H9 (cell line): ENCODE measurements around the gene MYO10. TPM values are rescaled to one million over a fixed set of nuclear protein-coding genes. Genes with fewer than 3 reads are reported as not detected.
"Not testable (repeated sequence)": the region's sequence is repeated elsewhere in the genome, so short reads cannot be mapped to it uniquely, and the experiment has no call there.

ENCODE experiments used
- DNase-seq: peaks from one replicate; pipeline ENCODE4 v3.0.0-alpha.2; 2017
- H2AFZ ChIP-seq: one replicate; pipeline ENCODE4 v1.6.1; 2013; ENCODE audit warnings: mild to moderate bottlenecking, low read length, control low read depth, moderate library complexity
- H2AK5ac ChIP-seq: 2 replicates; pipeline ENCODE4 v1.6.1; 2013; ENCODE audit warnings: low read length, control low read depth, mixed read lengths; ENCODE audit not compliant: insufficient read length
- H2BK120ac ChIP-seq: one replicate; pipeline ENCODE4 v1.6.1; 2013; ENCODE audit warnings: low read depth, mild to moderate bottlenecking, low read length, control low read depth, inconsistent platforms; ENCODE audit not compliant: poor library complexity, severe bottlenecking
- H2BK12ac ChIP-seq: 2 replicates; pipeline ENCODE4 v1.6.1; 2013; ENCODE audit warnings: low read length, control low read depth, mixed read lengths, low read depth; ENCODE audit not compliant: insufficient read length
- H2BK15ac ChIP-seq: 2 replicates; pipeline ENCODE4 v1.6.1; 2013; ENCODE audit warnings: low read depth, low read length, control low read depth
- H2BK20ac ChIP-seq: one replicate; pipeline ENCODE4 v1.6.1; 2013; ENCODE audit warnings: low read depth, mild to moderate bottlenecking, low read length, control low read depth, inconsistent platforms; ENCODE audit not compliant: poor library complexity, severe bottlenecking
- H2BK5ac ChIP-seq: 2 replicates; pipeline ENCODE4 v1.6.1; 2013; ENCODE audit warnings: low read length, control low read depth, mixed read lengths; ENCODE audit not compliant: insufficient read length
- H3K14ac ChIP-seq: 2 replicates; pipeline ENCODE4 v1.6.1; 2013; ENCODE audit warnings: low read length, control low read depth; ENCODE audit not compliant: insufficient read depth
- H3K18ac ChIP-seq: 2 replicates; pipeline ENCODE4 v1.6.1; 2013; ENCODE audit warnings: low read depth, mild to moderate bottlenecking, mixed read lengths, low read length, control low read depth; ENCODE audit not compliant: insufficient read length
- H3K23ac ChIP-seq: 2 replicates; pipeline ENCODE4 v1.6.1; 2013; ENCODE audit warnings: low read length, control low read depth, mixed read lengths, low read depth; ENCODE audit not compliant: insufficient read length
- H3K23me2 ChIP-seq: 2 replicates; pipeline ENCODE4 v1.6.1; 2013; ENCODE audit warnings: low read depth, mild to moderate bottlenecking, mixed read lengths, low read length, control low read depth; ENCODE audit not compliant: insufficient read length, poor library complexity, severe bottlenecking
- H3K27ac ChIP-seq: 2 replicates; pipeline ENCODE4 v1.5.1; 2013; ENCODE audit warnings: low read length, control low read depth, mixed read lengths, low read depth; ENCODE audit not compliant: insufficient read length
- H3K27me3 ChIP-seq: 2 replicates; pipeline ENCODE4 v1.6.1; 2013; ENCODE audit warnings: low read length, control low read depth, inconsistent platforms; ENCODE audit not compliant: insufficient read depth
- H3K4ac ChIP-seq: 2 replicates; pipeline ENCODE4 v1.6.1; 2013; ENCODE audit warnings: low read depth, mild to moderate bottlenecking, control low read depth, inconsistent platforms, low read length, moderate library complexity
- H3K4me1 ChIP-seq: 2 replicates; pipeline ENCODE4 v1.6.1; 2013; ENCODE audit warnings: low read length, control low read depth, inconsistent platforms; ENCODE audit not compliant: insufficient read depth
- H3K4me2 ChIP-seq: 2 replicates; pipeline ENCODE4 v1.6.1; 2013; ENCODE audit warnings: low read length, control low read depth, mixed read lengths; ENCODE audit not compliant: insufficient read length, insufficient read depth
- H3K56ac ChIP-seq: 2 replicates; pipeline ENCODE4 v1.6.1; 2013; ENCODE audit warnings: low read depth, mild to moderate bottlenecking, mixed read lengths, low read length, control low read depth; ENCODE audit not compliant: insufficient read length
- H3K79me1 ChIP-seq: 2 replicates; pipeline ENCODE4 v1.6.1; 2013; ENCODE audit warnings: low read depth, mild to moderate bottlenecking, moderate library complexity, low read length, control low read depth, inconsistent platforms; ENCODE audit not compliant: insufficient read depth, poor library complexity, severe bottlenecking
- H3K79me2 ChIP-seq: 2 replicates; pipeline ENCODE4 v1.6.1; 2013; ENCODE audit warnings: low read length, control low read depth, inconsistent platforms; ENCODE audit not compliant: insufficient read depth
- H3K9ac ChIP-seq: 2 replicates; pipeline ENCODE4 v1.6.1; 2013; ENCODE audit warnings: low read length, control low read depth, mixed read lengths; ENCODE audit not compliant: insufficient read length; ENCODE audit errors: extremely low read depth
- H3K9me3 ChIP-seq: one replicate; pipeline ENCODE4 v1.6.1; 2013; ENCODE audit warnings: low read depth, low read length, inconsistent platforms; ENCODE audit not compliant: control insufficient read depth
- H3T11ph ChIP-seq: one replicate; pipeline ENCODE4 v1.6.1; 2013; ENCODE audit warnings: mild to moderate bottlenecking, low read length, control low read depth, inconsistent platforms
- H4K20me1 ChIP-seq: one replicate; pipeline ENCODE4 v1.6.1; 2013; ENCODE audit not compliant: control insufficient read depth, insufficient read length, insufficient read depth
- H4K5ac ChIP-seq: 2 replicates; pipeline ENCODE4 v1.6.1; 2013; ENCODE audit warnings: low read depth, mild to moderate bottlenecking, mixed read lengths, low read length, control low read depth; ENCODE audit not compliant: insufficient read length
- H4K8ac ChIP-seq: replicated peaks from 2 replicates; pipeline ENCODE4 v1.6.1; 2013; ENCODE audit warnings: low read length, control low read depth, mixed read lengths, low read depth; ENCODE audit not compliant: insufficient read length
- H4K91ac ChIP-seq: 2 replicates; pipeline ENCODE4 v1.6.1; 2013; ENCODE audit warnings: low read depth, mild to moderate bottlenecking, moderate library complexity, mixed read lengths, low read length, control low read depth; ENCODE audit not compliant: insufficient read length
- H3K27ac Mint-ChIP-seq, 3 experiments: 2 replicates in 2 of 3; 3 replicates in 1 of 3; pipeline ENCODE4 v1.8.0; 2020 to 2021; ENCODE audit warnings: mixed read lengths in 3 of 3, mild to moderate bottlenecking in 1 of 3, moderate library complexity in 1 of 3
- H3K27me3 Mint-ChIP-seq: 2 replicates; pipeline ENCODE4 v1.8.0; 2021; ENCODE audit warnings: low read depth, mild to moderate bottlenecking, moderate library complexity, mixed read lengths
- H3K36me3 Mint-ChIP-seq, 3 experiments: 2 replicates in 2 of 3; 3 replicates in 1 of 3; pipeline ENCODE4 v1.8.0; 2020 to 2021; ENCODE audit warnings: low read depth in 3 of 3, mixed read lengths in 3 of 3; ENCODE audit not compliant: insufficient read depth in 1 of 3
- H3K4me1 Mint-ChIP-seq, 2 experiments: 2 replicates each; pipeline ENCODE4 v1.8.0; 2020; ENCODE audit warnings: mixed read lengths in 2 of 2
- H3K4me3 Mint-ChIP-seq, 2 experiments: 2 replicates in 1 of 2; 3 replicates in 1 of 2; pipeline ENCODE4 v1.8.0; 2020 to 2021; ENCODE audit warnings: mild to moderate bottlenecking in 2 of 2, mixed read lengths in 2 of 2, moderate library complexity in 1 of 2
- H3K9me3 Mint-ChIP-seq, 2 experiments: 2 replicates in 1 of 2; 3 replicates in 1 of 2; pipeline ENCODE4 v1.8.0; 2020; ENCODE audit warnings: mild to moderate bottlenecking in 2 of 2, mixed read lengths in 2 of 2, moderate library complexity in 1 of 2
- WGBS: extraction: QIAGEN DNeasy Blood & Tissue Kit; methylation state at CpG from one replicate; pipeline ENCODE4 v1.1.7; 2013; ENCODE audit warnings: missing lambda C conversion rate, low lambda C conversion rate, mixed read lengths; ENCODE audit not compliant: insufficient read length; ENCODE audit errors: extremely low coverage; 5-methylcytosine and 5-hydroxymethylcytosine counted together
- total RNA-seq: library from RNA; stranded (reverse); gene quantifications from 2 replicates; pipeline ENCODE4 v1.2.1, GENCODE V29; 2021
- TF ChIP-seq, protein P1 (sequence below): fragments of 200-600 bp; sonication (generic); conservative IDR thresholded peaks from 3 replicates; pipeline ENCODE4 v1.8.0; 2021; ENCODE audit warnings: antibody characterized with exemption, mild to moderate bottlenecking

Gene MYO10
- total RNA-seq, 1 experiment from 2014 or later: 127 TPM

DNA sequence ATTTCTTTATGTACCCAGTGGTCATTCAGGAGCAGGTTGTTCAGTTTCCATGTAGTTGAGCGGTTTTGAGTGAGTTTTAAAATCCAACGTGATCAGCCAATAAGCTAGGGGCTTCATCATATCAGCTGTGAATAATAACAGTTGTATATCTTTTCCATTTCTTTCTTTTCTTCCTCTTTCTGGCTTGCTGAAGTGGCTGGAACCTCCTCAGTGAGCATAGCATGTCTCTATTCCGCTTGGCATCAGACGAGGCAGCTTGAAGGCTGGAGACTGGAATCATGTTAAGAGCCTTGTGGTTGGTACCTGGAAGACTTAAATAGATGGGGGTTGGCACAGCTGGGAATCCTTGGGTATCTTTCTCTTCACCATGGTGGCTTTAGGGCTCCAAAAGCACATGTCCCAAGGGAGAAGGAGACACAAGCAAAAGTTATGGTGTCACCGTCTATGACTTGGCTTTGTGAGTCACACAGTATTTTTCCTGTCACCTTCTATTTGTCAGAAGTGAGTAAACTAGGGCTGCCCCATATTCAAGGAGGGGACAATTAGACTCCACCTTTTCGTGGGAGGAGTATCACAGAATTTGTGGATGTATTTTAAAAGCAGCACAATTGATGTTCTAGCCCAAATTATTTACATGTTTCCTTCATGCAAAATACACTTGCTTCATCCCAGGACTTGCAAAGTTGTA is 281.3 kb downstream of the MYO10 start:
- Histone ChIP-seq H4K8ac (no peak overlapping the region), H2BK12ac (no peak overlapping the region), H3K14ac (no peak overlapping the region), H3K79me2 (no peaks in the 10 kb centered on the region), H3K4me1 (no peaks in the 10 kb centered on the region), H4K20me1 (no peaks in the 10 kb centered on the region), H3K9me3 (no peaks in the 10 kb centered on the region), H3K27me3 (no peaks in the 10 kb centered on the region), H4K5ac (no peak overlapping the region), H2AK5ac (no peak overlapping the region), H3K23ac (no peak overlapping the region), H2BK15ac (no peak overlapping the region), H3K27ac (no peak overlapping the region), H3K9ac (no peak overlapping the region), H3K4ac (no peak overlapping the region), H2AFZ (no peak overlapping the region), H2BK120ac (no peak overlapping the region), H2BK20ac (no peak overlapping the region), H3K18ac (no peak overlapping the region), H3T11ph (no peak overlapping the region), H4K91ac (no peak overlapping the region), H3K79me1 (no peaks in the 10 kb centered on the region), H2BK5ac (no peak overlapping the region), H3K4me2 (no peak overlapping the region), H3K23me2 (no peaks in the 10 kb centered on the region), H3K56ac (no peak overlapping the region)
- Mint-ChIP-seq H3K27ac (no peak overlapping the region), H3K9me3 (peaks cover 10 to 12% of the 10 kb centered on the region in 2 experiments; a peak in 4 of 5 replicates), H3K4me3 (no peak overlapping the region), H3K4me1 (no peaks in the 10 kb centered on the region), H3K36me3 (peaks cover 0 to 5% (median 4%) of the 10 kb centered on the region in 3 experiments; a peak in 4 of 7 replicates), H3K27me3 (peaks cover 9% of the 10 kb centered on the region)
- no CpG with 5 or more reads among the region's 6 CpGs for WGBS
- TF ChIP-seq, protein P1, sequence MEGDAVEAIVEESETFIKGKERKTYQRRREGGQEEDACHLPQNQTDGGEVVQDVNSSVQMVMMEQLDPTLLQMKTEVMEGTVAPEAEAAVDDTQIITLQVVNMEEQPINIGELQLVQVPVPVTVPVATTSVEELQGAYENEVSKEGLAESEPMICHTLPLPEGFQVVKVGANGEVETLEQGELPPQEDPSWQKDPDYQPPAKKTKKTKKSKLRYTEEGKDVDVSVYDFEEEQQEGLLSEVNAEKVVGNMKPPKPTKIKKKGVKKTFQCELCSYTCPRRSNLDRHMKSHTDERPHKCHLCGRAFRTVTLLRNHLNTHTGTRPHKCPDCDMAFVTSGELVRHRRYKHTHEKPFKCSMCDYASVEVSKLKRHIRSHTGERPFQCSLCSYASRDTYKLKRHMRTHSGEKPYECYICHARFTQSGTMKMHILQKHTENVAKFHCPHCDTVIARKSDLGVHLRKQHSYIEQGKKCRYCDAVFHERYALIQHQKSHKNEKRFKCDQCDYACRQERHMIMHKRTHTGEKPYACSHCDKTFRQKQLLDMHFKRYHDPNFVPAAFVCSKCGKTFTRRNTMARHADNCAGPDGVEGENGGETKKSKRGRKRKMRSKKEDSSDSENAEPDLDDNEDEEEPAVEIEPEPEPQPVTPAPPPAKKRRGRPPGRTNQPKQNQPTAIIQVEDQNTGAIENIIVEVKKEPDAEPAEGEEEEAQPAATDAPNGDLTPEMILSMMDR: no peak
- no peak for DNase-seq

DNA sequence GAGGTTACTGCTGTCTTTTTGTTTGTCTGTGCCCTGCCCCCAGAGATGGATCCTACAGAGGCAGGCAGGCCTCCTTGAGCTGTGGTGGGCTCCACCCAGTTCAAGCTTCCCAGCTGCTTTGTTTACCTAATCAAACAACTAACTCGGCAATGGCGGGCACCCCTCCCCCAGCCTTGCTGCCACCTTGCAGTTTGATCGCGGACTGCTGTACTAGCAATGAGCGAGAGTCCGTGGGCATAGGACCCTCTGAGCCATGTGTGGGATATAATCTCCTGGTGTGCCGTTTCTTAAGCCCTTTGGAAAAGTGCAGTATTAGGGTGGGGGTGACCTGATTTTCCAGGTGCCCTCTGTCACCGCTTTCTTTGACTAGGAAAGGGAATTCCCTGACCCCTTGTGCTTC is 287.3 kb downstream of the MYO10 start:
- not testable (repeated sequence) for H3T11ph ChIP-seq, H4K91ac ChIP-seq, H3K9ac ChIP-seq, H4K20me1 ChIP-seq, H2AFZ ChIP-seq, H3K23ac ChIP-seq, H2BK15ac ChIP-seq, H3K27ac ChIP-seq, H2BK12ac ChIP-seq, H3K27me3 Mint-ChIP-seq, H3K4me1 Mint-ChIP-seq, H3K27me3 ChIP-seq, H2BK5ac ChIP-seq, H3K4me1 ChIP-seq, DNase-seq, H3K9me3 ChIP-seq, H3K27ac Mint-ChIP-seq, H3K18ac ChIP-seq, H2BK20ac ChIP-seq, H3K56ac ChIP-seq, H3K23me2 ChIP-seq, H2AK5ac ChIP-seq, H4K5ac ChIP-seq, H3K14ac ChIP-seq, H2BK120ac ChIP-seq, H4K8ac ChIP-seq, H3K79me2 ChIP-seq, H3K4ac ChIP-seq, H3K4me2 ChIP-seq, H3K4me3 Mint-ChIP-seq, H3K79me1 ChIP-seq
- peaks cover 5 to 18% (median 8%) of the 10 kb centered on the region in 3 experiments; a peak in 5 of 7 replicates for H3K36me3 Mint-ChIP-seq
- WGBS: no CpG with 5 or more reads among the region's 8 CpGs
- peaks cover 24 to 25% of the 10 kb centered on the region in 2 experiments for H3K9me3 Mint-ChIP-seq
